Large intestine (tissue), 3 donors: ENCODE results near the gene APBA1. TPM values are rescaled to one million over a fixed set of nuclear protein-coding genes. Genes with fewer than 3 reads are reported as not detected.
A peak's percentile ranks its signal among the peaks of the same experiment; 100 is the strongest.

Source experiments
- DNase-seq, 2 donors: peaks; one replicate each; pipeline versions ENCODE4 v3.0.0 to v3.0.0-alpha.2; 2013
- H3K27ac ChIP-seq: one replicate; pipeline ENCODE4 v1.5.1; 2013; ENCODE audit warnings: low read length
- H3K27me3 ChIP-seq: 2 replicates; pipeline ENCODE4 v1.6.1; 2013; ENCODE audit warnings: low read length; ENCODE audit not compliant: control insufficient read depth, insufficient read depth
- H3K36me3 ChIP-seq: 2 replicates; pipeline ENCODE4 v1.6.1; 2013; ENCODE audit warnings: low read length; ENCODE audit not compliant: control insufficient read depth, insufficient read depth
- H3K4me1 ChIP-seq: one replicate; pipeline ENCODE4 v1.6.1; 2013; ENCODE audit warnings: low read length; ENCODE audit not compliant: control insufficient read depth, insufficient read depth
- H3K4me3 ChIP-seq: one replicate; pipeline ENCODE4 v1.5.1; 2013; ENCODE audit warnings: low read length
- H3K9me3 ChIP-seq: one replicate; pipeline ENCODE4 v1.6.1; 2013; ENCODE audit warnings: mild to moderate bottlenecking, low read depth, low read length, moderate library complexity; ENCODE audit not compliant: control insufficient read depth
- WGBS: methylation state at CpG from one replicate; pipeline ENCODE4 v1.1.5; 2013; ENCODE audit warnings: low lambda C conversion rate; ENCODE audit not compliant: insufficient coverage; 5-methylcytosine and 5-hydroxymethylcytosine counted together
- polyA plus RNA-seq: library from polyadenylated mRNA; unstranded; fragments of 120-200 nt; gene quantifications from one replicate; pipeline ENCODE4 v1.2.1, GENCODE V29; 2013

The APBA1 gene
- polyA plus RNA-seq, 1 donor: 7.4 TPM

DNA sequence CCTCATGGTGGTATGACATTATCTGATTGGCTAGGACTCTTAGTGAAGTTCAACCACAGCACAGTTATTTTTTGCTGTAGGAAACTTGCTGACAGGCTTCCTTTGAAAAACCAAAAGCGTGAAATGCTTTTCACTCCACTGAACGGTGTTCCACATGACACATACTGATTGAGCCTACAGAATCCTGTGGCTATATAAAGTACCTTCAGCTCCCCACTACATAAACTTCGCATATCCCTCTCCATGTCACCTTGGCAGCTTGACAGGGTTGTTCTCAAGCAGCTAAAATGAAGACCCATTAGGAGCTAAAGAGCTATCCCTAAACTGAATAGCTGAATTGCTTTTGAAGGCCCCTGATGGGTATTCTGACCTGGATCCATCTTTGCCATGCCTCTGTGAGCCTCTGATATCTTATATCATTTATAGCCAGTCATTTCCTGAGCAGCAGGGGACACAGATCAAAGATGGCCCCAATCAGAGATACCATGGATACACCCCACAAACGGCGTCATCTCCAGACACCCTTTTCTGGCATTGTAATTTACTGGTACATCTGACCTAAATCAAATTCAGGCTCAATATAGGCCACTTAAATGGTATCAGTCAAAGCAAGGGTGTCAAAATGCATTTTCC, 91.5 kb downstream of the APBA1 start:
- Histone ChIP-seq H3K36me3 (no peaks in the 10 kb centered on the region), H3K9me3 (no peaks in the 10 kb centered on the region), H3K4me1 (peaks cover 4% of the 10 kb centered on the region), H3K27ac (no peak overlapping the region), H3K27me3 (no peaks in the 10 kb centered on the region), H3K4me3 (no peak overlapping the region)
- WGBS: no CpG with 5 or more reads among the region's 5 CpGs
- DNase-seq: no peak

DNA sequence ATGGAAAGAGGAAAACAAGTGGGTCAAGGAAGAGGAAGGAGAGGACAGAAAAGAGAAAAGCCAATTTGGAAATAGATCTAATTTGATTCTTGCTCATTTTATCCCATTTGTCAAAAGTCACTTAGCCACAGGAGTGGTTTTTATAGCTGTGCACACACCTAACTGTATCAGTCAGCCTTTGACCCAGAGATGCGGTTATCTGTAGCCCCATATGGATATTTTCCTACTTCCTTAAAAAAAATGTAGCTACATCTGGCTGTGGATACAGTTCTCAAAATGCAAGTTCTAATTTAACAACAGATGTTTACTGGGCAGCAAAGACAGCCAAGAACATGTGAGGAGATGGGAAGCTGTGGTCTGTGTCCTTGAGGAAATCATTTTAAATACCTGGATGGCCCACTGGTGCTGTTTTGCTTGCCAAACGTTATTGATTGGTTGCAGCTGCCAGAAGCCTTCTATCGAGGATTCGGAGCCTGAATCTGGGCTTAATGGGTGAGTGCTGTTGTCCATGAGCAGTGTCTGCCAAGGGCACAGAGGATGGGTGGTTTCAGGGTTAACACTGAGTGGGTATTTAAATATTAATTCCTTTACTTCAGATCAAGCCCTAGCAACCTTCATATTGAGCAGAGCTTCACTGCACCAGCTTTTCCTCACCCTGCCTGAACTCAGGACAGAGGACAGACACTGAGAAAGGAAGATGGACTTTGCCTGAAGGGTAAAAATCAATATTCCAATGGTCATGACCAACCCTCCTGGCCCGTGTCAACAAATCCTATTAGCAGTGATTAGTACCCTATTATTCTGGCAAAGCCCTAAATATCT, 92.2 kb downstream of the APBA1 start:
- H3K4me1 ChIP-seq: peaks cover 4% of the 10 kb centered on the region
- no peak for DNase-seq
- no peak overlapping the region for H3K4me3 ChIP-seq
- no peaks in the 10 kb centered on the region for H3K9me3 ChIP-seq
- no peaks in the 10 kb centered on the region for H3K27me3 ChIP-seq
- H3K36me3 ChIP-seq: no peaks in the 10 kb centered on the region
- WGBS: 40% methylated on average over 2 of the region's 5 CpGs
- no peak overlapping the region for H3K27ac ChIP-seq

DNA sequence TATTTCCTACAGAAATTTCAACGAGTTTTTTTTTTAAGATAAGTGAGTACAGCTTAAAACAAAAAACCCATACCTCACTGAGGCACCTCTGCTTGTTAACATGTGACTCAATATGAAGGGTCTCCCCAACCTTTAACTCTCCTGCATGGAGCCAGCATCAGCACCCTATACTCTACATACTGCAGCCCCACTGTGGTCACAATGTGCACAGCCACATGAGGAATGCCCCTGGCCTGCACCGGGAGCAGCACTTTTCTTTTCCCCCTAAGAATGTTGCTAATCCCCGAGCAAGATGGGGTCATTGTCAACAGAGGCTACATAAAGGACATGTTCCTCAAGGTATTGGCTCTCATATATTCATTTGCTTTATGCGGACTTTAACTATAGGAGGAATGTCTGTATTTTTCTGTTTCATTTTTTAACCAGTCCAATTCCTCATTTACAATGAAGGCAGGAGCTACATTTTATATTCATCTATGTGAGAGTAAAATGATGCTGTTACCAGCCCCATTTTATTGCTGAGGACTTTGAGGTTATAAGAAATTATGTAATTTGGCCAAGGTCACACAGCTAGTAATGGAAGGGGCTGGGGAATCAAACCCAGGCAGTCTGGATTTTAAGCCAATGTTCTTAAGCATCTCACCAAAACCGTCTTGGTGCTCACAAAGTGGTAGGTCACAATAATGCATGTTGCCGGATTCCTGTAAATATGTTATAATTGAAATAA, 93.0 kb downstream of the APBA1 start:
- Histone ChIP-seq H3K4me3 (no peak overlapping the region), H3K9me3 (no peaks in the 10 kb centered on the region), H3K27me3 (no peaks in the 10 kb centered on the region), H3K27ac (no peak overlapping the region), H3K4me1 (peaks cover 4% of the 10 kb centered on the region), H3K36me3 (no peaks in the 10 kb centered on the region)
- WGBS: 72% methylated on average over 3 of the region's 6 CpGs
- DNase-seq: no peak

DNA sequence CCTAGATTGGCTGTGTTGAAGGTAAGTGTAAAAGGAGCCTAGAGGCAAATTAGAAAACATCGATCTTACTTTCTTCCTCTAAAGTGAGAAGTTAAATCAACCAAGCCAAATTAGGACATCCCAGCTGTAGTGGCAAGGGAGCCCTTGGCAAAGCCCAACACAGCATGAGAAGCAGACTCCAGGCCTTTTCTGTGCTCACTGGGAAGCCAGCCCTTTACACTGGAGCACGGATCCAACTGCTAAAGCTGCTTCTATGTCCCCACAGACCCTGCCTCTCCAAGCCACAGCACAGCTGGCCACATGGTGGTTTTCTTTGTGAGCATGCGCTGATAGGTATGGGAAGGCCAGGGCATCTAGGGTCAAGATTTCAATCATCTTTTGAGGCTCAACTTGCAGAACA, 94.1 kb downstream of the APBA1 start:
- Histone ChIP-seq H3K4me1 (peaks cover 4% of the 10 kb centered on the region), H3K4me3 (no peak overlapping the region), H3K9me3 (no peaks in the 10 kb centered on the region), H3K27ac (no peak overlapping the region), H3K27me3 (no peaks in the 10 kb centered on the region), H3K36me3 (no peaks in the 10 kb centered on the region)
- WGBS: no CpG with 5 or more reads among the region's 3 CpGs
- DNase-seq: no peak

DNA sequence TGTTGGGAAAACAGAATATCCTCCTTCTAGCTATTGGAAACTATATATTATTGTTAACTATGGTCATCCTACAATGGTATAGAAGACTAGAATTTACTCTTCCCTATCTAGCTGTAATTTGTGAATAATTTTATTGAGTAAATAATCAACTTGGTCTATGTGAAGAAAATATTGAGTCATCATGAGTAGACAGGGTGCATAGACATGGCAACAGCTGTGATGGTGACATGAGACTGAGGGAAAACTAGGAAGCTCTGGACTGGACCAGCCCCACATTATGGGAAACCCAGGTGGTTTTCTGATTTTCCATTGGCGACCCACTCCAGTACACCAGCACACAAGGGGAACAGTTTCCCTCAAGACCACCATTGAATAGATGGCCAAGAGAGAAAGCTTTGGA, 95.0 kb downstream of the APBA1 start:
- no peak overlapping the region for H3K4me3 ChIP-seq
- peaks cover 4% of the 10 kb centered on the region for H3K4me1 ChIP-seq
- DNase-seq: no peak
- no peaks in the 10 kb centered on the region for H3K36me3 ChIP-seq
- H3K9me3 ChIP-seq: no peaks in the 10 kb centered on the region
- H3K27me3 ChIP-seq: peaks cover 3% of the 10 kb centered on the region
- no peak overlapping the region for H3K27ac ChIP-seq
- no CpG with 5 or more reads among the region's 1 CpG for WGBS

DNA sequence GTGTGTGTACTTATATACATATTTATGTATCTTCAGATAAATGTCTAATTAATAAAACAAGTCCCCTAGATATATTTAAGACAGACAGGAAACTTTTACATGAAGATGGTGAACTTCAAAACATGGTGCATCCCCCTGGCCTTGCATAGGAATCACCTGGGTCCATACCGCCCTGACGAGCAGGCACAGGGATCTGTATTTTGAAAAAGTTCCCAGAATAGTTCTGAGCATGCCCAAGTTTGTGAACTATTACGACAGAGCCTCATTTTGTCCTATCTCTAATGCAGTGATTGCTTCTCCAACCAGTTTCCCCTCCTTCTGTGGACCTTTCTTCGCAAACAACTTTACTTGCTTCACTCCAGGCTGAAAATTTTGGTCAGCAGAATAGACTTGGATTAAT, 98.1 kb downstream of the APBA1 start:
- Histone ChIP-seq H3K36me3 (no peaks in the 10 kb centered on the region), H3K27ac (no peak overlapping the region), H3K9me3 (no peaks in the 10 kb centered on the region), H3K4me1 (no peaks in the 10 kb centered on the region), H3K4me3 (no peak overlapping the region), H3K27me3 (peaks cover 3% of the 10 kb centered on the region)
- no CpG with 5 or more reads among the region's 4 CpGs for WGBS
- no peak for DNase-seq

DNA sequence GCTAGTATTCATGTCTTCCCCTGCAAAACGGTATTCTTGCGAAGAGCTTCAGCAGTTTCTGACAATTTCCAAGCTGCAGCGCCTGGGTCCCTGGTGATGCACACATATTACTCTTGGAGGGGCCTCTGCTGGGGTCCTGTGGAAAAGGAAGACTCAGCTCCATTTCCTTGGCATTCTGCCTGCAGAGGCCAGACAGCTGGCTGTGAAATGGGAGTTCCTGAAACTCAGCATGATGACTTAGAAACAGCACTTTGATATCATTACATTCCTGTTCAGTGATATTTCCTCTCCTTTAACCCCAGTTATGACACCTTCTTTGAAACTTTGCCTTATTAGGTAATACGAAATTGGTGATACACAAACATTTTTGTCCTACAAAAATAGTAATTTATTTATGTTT, 98.5 kb downstream of the APBA1 start:
- DNase-seq: peak in 1 of 2 donors; percentile 11
- H3K27me3 ChIP-seq: peaks cover 3% of the 10 kb centered on the region
- H3K4me1 ChIP-seq: no peaks in the 10 kb centered on the region
- no peak overlapping the region for H3K27ac ChIP-seq
- no peaks in the 10 kb centered on the region for H3K9me3 ChIP-seq
- 100% methylated on average over 1 of the region's 4 CpGs for WGBS
- H3K4me3 ChIP-seq: no peak overlapping the region
- no peaks in the 10 kb centered on the region for H3K36me3 ChIP-seq

DNA sequence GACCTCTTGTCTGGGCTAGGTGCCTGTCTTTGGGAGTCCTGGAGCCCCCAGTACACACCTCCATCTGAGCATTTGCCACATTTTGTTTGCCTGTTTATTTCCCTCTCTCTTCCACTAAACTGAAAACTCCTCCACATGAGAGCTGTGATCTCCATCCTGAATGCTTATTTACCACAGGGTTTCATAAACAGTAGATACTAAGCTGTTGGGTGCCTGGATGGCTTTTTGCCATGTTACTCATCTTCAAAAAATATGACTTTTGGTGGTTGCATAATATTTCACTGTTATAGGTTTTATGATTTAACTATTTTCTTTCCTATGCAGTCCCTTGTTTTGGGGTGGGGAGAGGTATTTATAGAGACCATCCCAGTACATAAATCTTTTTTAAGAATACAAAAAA, 99.6 kb downstream of the APBA1 start:
- Histone ChIP-seq H3K4me3 (no peak overlapping the region), H3K27me3 (peaks cover 3% of the 10 kb centered on the region), H3K4me1 (no peaks in the 10 kb centered on the region), H3K36me3 (no peaks in the 10 kb centered on the region), H3K27ac (no peak overlapping the region), H3K9me3 (no peaks in the 10 kb centered on the region)
- no peak for DNase-seq

DNA sequence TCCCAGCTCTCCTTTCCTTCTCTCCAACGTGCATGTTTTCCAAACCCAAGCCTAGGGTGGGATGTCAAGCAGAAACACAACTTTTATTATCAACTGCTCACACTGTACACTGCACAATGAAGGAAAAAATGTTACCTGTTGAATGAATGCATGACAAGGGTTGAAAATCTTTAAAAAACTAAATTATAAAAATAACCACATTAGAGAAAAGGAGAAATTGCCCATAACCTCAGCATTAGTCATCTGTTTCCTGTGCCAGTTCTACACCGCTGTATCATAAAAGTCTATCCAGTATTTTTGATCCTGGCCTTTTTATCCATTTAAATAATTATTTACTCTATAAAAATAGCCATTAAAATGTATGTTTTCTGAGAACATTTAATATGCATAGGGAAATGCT, 101.1 kb downstream of the APBA1 start:
- no peaks in the 10 kb centered on the region for H3K36me3 ChIP-seq
- WGBS: no CpG with 5 or more reads among the region's 2 CpGs
- no peaks in the 10 kb centered on the region for H3K4me1 ChIP-seq
- no peaks in the 10 kb centered on the region for H3K9me3 ChIP-seq
- H3K27ac ChIP-seq: no peak overlapping the region
- no peak for DNase-seq
- H3K4me3 ChIP-seq: no peak overlapping the region
- H3K27me3 ChIP-seq: peaks cover 3% of the 10 kb centered on the region

DNA sequence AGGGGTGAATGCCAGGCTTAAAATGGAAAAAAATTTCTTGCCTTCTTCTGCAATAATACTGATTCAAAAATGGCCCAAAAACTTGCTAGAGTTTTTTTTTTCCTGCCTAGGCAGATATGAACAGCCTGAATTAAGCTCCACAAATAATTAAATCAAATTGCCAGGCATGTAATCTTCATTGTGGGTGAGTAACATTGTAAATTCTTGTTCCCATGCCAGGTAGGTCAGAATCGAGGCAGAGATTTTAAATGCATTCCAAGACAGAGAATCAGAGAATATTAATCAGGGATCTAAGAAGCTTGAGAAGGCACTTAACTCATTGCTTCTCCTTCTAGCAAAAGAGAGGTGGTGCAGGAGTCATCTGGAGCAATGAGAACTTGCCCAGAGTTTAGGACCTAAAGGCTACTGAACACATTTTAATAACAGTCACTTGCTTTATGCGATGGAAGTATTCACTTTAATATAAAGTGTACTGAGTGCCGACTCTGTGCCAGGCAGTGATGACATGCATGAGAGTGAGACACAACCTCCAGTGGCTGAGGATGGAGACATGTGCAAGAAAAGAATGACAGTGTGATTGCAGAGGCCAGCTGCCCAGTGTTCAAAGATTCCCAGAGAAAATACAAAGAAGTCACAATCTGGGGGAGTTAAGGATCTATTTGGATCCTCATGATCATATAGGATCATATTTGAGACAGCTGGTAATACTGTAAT, 102.3 kb downstream of the APBA1 start:
- Histone ChIP-seq H3K4me1 (no peaks in the 10 kb centered on the region), H3K36me3 (no peaks in the 10 kb centered on the region), H3K4me3 (no peak overlapping the region), H3K27me3 (peaks cover 3% of the 10 kb centered on the region), H3K27ac (no peak overlapping the region), H3K9me3 (no peaks in the 10 kb centered on the region)
- WGBS: no CpG with 5 or more reads among the region's 3 CpGs
- DNase-seq: no peak
